ENCODE data around the gene ZRANB1.

Gene ZRANB1

DNA sequence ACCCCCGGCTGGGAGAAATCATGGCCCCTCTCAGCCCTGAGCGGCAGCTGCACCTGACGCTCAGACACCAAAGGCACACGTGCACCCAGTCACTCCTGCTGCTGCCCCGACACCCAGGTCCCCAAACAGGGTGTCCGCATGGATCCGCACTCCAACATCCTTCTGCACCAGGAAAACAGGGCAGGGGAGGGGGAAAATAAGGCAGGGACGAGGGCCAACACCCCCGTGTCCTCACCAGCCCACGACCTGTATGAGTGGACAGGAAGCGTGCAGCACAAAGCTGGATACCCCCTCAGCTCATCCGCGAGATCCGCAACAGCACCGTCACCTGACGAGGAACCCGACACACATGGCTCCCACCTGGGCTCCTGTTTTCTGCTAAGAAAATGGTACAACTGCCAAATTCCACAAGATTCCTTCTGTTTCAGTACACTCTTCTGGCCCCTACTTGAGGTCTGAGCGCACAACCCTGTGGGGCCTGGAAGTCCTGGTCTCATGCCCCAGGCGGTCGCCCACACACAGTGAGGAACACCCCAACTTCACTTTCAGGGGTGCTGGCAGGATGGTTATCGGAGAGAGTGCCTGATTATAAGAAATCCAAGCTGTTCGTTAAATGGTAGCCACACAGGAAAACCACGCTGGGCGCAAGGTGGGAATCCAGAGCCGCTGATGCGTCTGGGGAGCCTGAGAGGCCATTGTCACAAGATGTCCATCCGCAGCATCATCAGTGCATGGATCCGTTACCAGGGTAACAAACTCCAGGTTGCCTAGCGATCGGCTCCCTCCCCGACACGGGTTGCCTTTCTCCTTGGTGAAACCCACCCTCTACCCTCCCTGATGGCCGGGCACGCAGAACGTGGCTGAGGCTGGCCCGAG, 63.6 kb downstream of the ZRANB1 start:
- DNase-seq (ENCODE audit: low read depth) = no peak

- DNase-seq (ENCODE audit: low read depth) = no peak
These were observed 64.3 kb downstream of the ZRANB1 start for GRCh38 chr10:125006188-125006680.

DNA sequence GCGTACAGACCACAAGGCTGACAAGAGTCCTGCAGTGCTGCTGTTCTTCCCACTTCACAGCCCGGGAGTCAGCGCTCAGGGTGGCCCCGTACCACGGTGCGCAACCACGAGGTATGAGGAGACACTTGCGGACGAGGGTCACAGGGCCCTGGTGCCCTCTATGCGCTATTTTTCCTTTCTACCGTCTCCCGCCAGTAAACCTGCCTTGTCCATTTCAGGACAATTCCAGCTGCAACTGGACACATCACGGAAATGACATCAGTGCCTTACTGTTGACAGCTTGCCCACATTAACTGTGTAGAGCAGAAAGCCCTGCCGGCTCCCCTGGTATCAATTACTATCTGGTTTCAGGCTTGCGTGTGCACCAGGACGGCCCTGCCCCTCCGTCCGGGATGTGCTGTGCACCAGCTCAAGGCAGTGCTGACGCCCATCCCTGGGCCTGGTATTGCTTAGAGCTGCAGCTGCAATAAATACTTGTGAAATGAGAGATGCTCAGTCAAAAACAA, 65.1 kb downstream of the ZRANB1 start:
- DNase-seq (ENCODE audit: low read depth) = no peak

DNA sequence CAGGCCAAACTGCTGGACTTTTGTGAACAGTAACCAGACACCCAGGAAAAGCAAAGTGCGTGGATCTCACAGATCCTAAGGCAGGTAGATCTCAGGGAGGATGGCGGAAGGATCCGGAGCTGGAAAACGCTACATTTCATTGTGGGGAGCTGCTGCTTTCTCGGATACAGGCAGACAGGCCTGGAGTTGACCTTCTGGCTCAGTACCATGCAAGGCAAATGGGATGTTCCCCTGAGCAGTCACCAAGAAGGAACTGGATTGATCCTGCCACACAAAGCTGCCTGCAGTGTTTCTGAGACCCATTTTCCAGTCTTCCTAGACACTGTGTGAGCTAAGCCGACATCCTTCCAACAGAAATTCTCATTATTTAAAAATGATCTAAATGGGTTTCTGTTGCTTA, 65.5 kb downstream of the ZRANB1 start:
- no peak for DNase-seq (ENCODE audit: low read depth)

GRCh38 chr10:125008689-125009638, 67.0 kb downstream of the ZRANB1 start:
- no peak for DNase-seq (ENCODE audit: low read depth)

GRCh38 chr10:125009661-125010161, 67.8 kb downstream of the ZRANB1 start:
- no peak for DNase-seq (ENCODE audit: low read depth)

DNA sequence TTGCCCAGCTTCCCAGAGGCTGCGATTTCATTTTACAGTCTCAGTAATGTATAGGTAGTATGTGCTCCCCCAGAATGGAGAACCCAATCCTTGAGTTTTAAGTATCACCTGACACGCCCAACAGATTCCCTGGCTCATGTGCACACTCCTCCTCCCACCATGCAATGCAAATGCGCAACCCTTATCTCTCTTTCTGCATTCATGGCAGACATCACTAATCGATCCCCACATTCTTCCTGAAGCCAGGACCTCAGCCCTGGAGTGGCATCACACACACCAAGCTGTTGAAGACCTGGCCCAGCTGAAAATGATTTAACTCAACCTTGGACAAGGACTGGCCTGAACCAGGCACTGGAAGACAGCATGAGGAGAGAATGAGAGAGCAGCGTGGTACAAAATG, 68.4 kb downstream of the ZRANB1 start:
- DNase-seq (ENCODE audit: low read depth) = no peak

DNA sequence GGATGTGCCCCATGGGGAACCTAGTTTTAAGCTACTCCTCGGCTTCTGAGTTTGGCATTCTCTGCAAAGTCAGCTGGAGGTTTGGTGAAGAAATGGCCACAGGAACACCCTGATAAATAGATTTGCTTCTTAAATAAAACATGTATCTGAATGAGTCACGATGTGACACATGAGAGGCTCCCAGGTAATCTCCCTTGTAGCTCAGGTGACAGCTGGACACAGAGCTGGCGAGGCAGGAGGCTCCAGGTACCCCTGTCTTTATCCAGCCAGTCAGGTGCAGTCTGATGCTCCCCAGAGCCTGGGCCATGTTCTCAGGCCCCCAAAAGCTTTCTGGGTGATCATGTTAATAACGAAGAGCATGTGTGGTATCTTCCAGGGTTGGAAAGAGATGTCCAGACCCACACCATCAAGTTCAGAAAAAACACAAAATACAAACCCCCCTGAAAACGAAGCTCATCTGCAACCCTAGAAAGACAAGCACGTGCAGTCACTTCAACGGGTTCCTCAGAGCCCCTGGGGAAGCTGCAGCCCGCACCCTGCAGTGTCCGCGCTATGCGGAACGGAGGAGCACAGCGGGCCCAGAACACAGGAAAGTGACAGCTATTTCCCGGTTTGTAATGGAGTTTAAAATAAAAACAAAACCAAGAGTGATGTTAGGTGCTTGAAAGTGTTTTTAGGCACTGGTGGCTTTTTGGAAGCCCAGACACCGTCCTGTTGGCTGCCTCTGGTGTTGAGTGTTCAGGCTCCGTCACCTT, 69.4 kb downstream of the ZRANB1 start:
- DNase-seq (ENCODE audit: low read depth) = no peak

- DNase-seq (ENCODE audit: low read depth) = no peak
These were observed 70.2 kb downstream of the ZRANB1 start for GRCh38 chr10:125011926-125012705.

DNA sequence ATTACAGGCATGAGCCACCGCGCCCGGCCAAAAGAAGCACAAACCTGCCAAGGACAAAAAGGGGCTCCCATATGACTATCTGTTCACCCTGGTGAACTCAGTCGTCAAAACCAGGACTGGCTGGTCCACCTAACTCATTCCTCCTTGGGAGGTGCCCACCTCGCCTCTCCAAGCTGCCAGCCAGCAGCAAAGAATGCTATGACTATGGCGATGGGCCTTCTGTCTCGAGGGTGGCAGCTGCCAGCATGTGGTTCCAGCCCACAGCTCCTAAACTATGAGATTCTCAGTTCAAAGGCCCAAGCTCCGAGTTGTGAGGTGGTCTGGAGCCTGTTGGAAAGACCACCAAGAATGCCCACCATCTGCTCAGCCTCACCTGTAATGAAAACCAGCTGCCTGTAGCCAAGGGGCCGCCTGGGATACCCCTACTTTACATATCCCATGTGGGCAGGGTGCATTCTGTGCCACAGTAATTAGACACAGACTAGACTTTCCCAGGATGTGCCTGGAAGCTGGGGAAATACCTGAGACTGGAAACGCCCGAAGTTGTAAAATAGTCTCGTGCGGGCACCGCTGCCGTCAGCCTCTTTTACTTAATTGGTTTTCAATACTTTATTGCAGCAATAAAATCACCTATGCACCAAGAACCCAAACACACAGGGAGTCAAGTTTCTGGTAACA, 71.1 kb downstream of the ZRANB1 start:
- DNase-seq (ENCODE audit: low read depth) = no peak

- DNase-seq (ENCODE audit: low read depth) = no peak
These were observed 71.6 kb downstream of the ZRANB1 start for GRCh38 chr10:125013529-125013872.

GRCh38 chr10:125014086-125014830, 72.3 kb downstream of the ZRANB1 start:
- no peak for DNase-seq (ENCODE audit: low read depth)

- no peak for DNase-seq (ENCODE audit: low read depth)
These were observed 73.0 kb downstream of the ZRANB1 start for GRCh38 chr10:125014836-125015355.

- no peak for DNase-seq (ENCODE audit: low read depth)
These were observed 73.5 kb downstream of the ZRANB1 start for GRCh38 chr10:125015356-125015944.

- DNase-seq (ENCODE audit: low read depth) = no peak
These were observed 74.2 kb downstream of the ZRANB1 start for GRCh38 chr10:125016123-125016522.

DNA sequence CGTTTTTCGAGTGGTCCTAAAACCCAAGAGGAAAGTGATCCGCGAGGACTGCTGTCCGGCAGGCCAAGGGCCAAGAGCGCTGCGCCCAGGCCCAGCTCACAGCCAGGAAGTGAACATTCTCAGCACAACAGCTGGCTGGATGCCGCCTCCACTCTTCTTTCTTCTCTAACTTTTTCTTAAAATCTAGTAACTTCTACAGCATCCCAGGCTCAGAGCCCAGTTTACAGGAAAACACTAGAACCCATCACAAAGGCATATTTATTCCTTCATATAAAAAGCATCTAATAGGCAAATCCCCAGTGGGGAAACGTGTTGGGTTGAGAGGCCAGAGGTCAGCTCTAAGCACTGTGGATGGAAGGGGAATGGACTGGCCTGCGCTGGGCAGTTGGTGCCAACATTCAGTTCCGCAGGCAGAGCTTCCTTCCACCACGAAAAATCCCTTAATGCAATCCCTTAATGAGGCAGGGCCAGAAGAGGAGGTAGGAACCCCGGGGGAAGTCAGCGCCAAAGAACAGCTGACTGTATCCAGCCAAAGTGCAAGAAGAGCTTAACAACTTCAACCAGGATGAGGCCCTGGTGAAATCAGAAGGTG, 74.8 kb downstream of the ZRANB1 start:
- DNase-seq (ENCODE audit: low read depth) = no peak

DNA sequence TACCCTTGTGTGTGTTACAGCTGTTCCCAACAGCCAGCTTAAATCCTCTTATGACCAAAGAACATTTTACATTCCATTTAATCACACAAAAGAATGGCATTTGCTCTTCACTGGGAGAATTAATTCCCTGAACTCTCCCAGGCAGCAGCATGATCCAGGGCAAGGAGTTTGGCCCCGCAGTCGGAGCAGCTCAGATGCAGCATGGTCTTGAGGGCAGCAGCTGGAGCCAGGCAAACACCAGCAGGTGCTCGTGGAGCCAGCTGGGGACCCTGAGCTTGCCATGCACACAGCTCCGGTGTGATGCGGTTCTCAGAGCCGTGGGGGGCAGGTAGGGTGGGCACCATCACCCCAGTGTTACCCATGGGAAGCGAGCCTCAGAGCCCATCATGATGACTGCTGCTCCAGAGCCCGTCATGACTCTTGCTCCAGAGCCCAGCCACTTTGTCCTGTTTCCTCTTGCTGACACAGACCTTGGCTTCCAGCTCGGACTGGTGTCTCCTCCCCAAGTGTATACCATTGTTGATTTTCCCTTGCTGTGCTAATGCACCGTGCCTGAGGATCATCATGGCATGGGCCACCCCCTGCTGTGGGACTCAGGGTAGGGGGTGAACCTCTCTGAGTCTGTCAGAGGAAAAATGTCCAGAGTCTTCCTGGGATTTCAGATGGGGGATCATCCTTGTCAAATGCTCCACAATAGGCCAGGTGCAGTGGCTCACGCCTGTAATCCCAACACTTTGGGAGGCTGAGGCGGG, 75.8 kb downstream of the ZRANB1 start:
- no peak for DNase-seq (ENCODE audit: low read depth)

Data from stimulated activated CD8-positive, alpha-beta memory T cell treated with anti-CD3 and anti-CD28 coated beads, Interleukin-15, amount 100 ng/mL, for 24 hours (primary cell).